Neural cell (in vitro differentiated cells): ENCODE results near the gene DDN. TPM values are rescaled to one million over a fixed set of nuclear protein-coding genes. Genes with fewer than 3 reads are reported as not detected.

Experiments
- H2AFZ ChIP-seq: fragments of 200-600, 300-800 bp; sonication (generic), shearing (Covaris generic); 2 replicates; pipeline ENCODE4 v1.6.0; 2014; ENCODE audit warnings: low read depth, mild to moderate bottlenecking, antibody characterized with exemption, low read length, moderate library complexity
- H3F3A ChIP-seq: fragments of 200-600 bp; shearing (Covaris generic); 2 replicates; pipeline ENCODE4 v1.6.1; 2016; ENCODE audit warnings: mild to moderate bottlenecking, moderate library complexity, mixed read lengths, antibody characterized with exemption, low read length; ENCODE audit not compliant: insufficient read depth, poor library complexity, severe bottlenecking
- H3K27ac ChIP-seq: fragments of 200-600, 300-800 bp; sonication (generic), shearing (Covaris generic); 2 replicates; pipeline ENCODE4 v1.5.1; 2014; ENCODE audit warnings: mild to moderate bottlenecking, low read length, moderate library complexity
- H3K27me3 ChIP-seq: fragments of 300-800, 200-600 bp; sonication (generic), shearing (Covaris generic); 2 replicates; pipeline ENCODE4 v1.6.0; 2014; ENCODE audit warnings: mild to moderate bottlenecking, low read depth, low read length, moderate library complexity; ENCODE audit not compliant: insufficient read depth
- H3K36me3 ChIP-seq: fragments of 300-800, 200-600 bp; sonication (generic), shearing (Covaris generic); 2 replicates; pipeline ENCODE4 v1.5.1; 2014; ENCODE audit warnings: mild to moderate bottlenecking, antibody characterized with exemption, low read length, moderate library complexity; ENCODE audit not compliant: insufficient read depth
- H3K4me2 ChIP-seq: fragments of 300-800, 200-600 bp; sonication (generic), shearing (Covaris generic); 2 replicates; pipeline ENCODE4 v1.6.0; 2014; ENCODE audit warnings: mild to moderate bottlenecking, low read length
- H3K4me3 ChIP-seq: fragments of 300-800, 200-600 bp; sonication (generic), shearing (Covaris generic); 2 replicates; pipeline ENCODE4 v1.5.1; 2014; ENCODE audit warnings: mild to moderate bottlenecking, low read length, moderate library complexity
- H3K79me2 ChIP-seq: fragments of 200-600 bp; shearing (Covaris generic); replicated peaks from 2 replicates; pipeline ENCODE4 v1.6.0; 2014; ENCODE audit warnings: mild to moderate bottlenecking, low read length, moderate library complexity; ENCODE audit not compliant: insufficient read depth
- H3K9ac ChIP-seq: fragments of 300-800, 200-600 bp; sonication (generic), shearing (Covaris generic); 2 replicates; pipeline ENCODE4 v1.6.1; 2016; ENCODE audit warnings: mild to moderate bottlenecking, low read length, mixed read lengths
- H3K9me2 ChIP-seq: fragments of 200-600 bp; shearing (Covaris generic); 2 replicates; pipeline ENCODE4 v1.6.1; 2016; ENCODE audit warnings: mild to moderate bottlenecking, low read length, mixed read lengths; ENCODE audit not compliant: insufficient read depth
- H3K9me3 ChIP-seq: fragments of 200-600, 300-800 bp; sonication (generic), shearing (Covaris generic); 2 replicates; pipeline ENCODE4 v1.6.1; 2016; ENCODE audit warnings: mild to moderate bottlenecking, mixed run types, low read length, moderate library complexity, mixed read lengths
- H4K20me1 ChIP-seq: fragments of 200-600 bp; shearing (Covaris generic); 2 replicates; pipeline ENCODE4 v1.6.1; 2016; ENCODE audit warnings: mild to moderate bottlenecking, mixed run types; ENCODE audit not compliant: insufficient read depth
- EP300 ChIP-seq: fragments of 450-650 bp; conservative IDR thresholded peaks from 2 replicates; pipeline ENCODE4 v1.6.1; 2014; ENCODE audit warnings: antibody characterized with exemption, mild to moderate bottlenecking, moderate library complexity; ENCODE audit not compliant: poor library complexity, severe bottlenecking
- EZH2 ChIP-seq: fragments of 200-600, 300-800 bp; shearing (Covaris generic), sonication (generic); IDR thresholded peaks from 2 replicates; pipeline ENCODE4 v1.6.1; 2014; ENCODE audit warnings: antibody characterized with exemption, low read length, borderline replicate concordance, mild to moderate bottlenecking; ENCODE audit not compliant: insufficient read depth, poor library complexity, severe bottlenecking
- MXI1 ChIP-seq: fragments of 450-650 bp; conservative IDR thresholded peaks from 2 replicates; pipeline ENCODE4 v1.6.1; 2014; ENCODE audit warnings: antibody characterized with exemption, mild to moderate bottlenecking; ENCODE audit not compliant: poor library complexity, severe bottlenecking
- POLR2AphosphoS5 ChIP-seq: IDR thresholded peaks from 2 replicates; pipeline ENCODE4 v1.6.1; 2012
- RAD21 ChIP-seq: fragments of 450-650 bp; conservative IDR thresholded peaks from 2 replicates; pipeline ENCODE4 v1.6.1; 2014; ENCODE audit warnings: antibody characterized with exemption, mild to moderate bottlenecking, moderate library complexity
- SMC3 ChIP-seq: fragments of 450-650 bp; conservative IDR thresholded peaks from 2 replicates; pipeline ENCODE4 v1.6.1; 2014; ENCODE audit warnings: antibody characterized with exemption, mild to moderate bottlenecking, moderate library complexity; ENCODE audit not compliant: poor library complexity
- TAF1 ChIP-seq: IDR thresholded peaks from 2 replicates; pipeline ENCODE4 v1.6.1; 2012; ENCODE audit warnings: low read depth
- polyA plus RNA-seq: library from polyadenylated mRNA; depleted of rRNA; stranded (reverse); fragments of >200 nt; gene quantifications from 2 replicates; pipeline ENCODE4 v1.2.3, GENCODE V29; 2014
- TF ChIP-seq, protein P1 (sequence below): IDR thresholded peaks from 2 replicates; pipeline ENCODE4 v1.6.1; 2012; ENCODE audit warnings: borderline replicate concordance
- TF ChIP-seq, protein P2 (sequence below): fragments of 450-650 bp; IDR thresholded peaks from 2 replicates; pipeline ENCODE4 v1.5.1; 2014; ENCODE audit warnings: antibody characterized with exemption, mild to moderate bottlenecking, moderate library complexity; ENCODE audit not compliant: poor library complexity, severe bottlenecking

Gene DDN
- polyA plus RNA-seq, 1 donor from 2014 or later = 0.51 TPM

DNA sequence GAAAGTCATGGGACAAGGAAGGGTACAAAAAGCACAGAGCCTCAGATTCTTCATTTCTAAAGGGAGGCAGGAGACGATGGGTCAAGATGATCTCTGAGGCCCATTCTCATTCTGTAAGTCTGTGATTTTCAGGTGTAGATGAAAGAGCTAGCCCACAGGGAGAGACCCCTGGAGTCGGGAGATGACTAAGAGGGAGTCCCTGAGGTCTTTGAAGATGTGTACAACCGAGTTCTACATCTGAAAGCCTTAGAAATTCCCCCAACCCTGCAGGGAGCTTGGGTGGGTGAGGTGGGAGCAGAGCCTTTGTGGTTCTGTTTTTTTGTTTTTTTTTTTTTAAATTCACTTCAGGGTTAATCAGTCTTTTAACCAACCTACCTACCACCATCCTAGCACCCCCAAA, 30.7 kb downstream of the DDN start:
- H3K9ac ChIP-seq = no peak overlapping the region
- no peak overlapping the region for H3K27ac ChIP-seq
- H3K4me3 ChIP-seq = no peak overlapping the region
- no peak overlapping the region for H2AFZ ChIP-seq
- no peaks in the 10 kb centered on the region for H3K9me3 ChIP-seq
- H4K20me1 ChIP-seq = no peaks in the 10 kb centered on the region
- TF ChIP-seq RAD21 (no peak), MXI1 (no peak), SMC3 (no peak), TAF1 (no peak), EP300 (no peak), POLR2AphosphoS5 (no peak), EZH2 (no peak)
- TF ChIP-seq, protein P1, sequence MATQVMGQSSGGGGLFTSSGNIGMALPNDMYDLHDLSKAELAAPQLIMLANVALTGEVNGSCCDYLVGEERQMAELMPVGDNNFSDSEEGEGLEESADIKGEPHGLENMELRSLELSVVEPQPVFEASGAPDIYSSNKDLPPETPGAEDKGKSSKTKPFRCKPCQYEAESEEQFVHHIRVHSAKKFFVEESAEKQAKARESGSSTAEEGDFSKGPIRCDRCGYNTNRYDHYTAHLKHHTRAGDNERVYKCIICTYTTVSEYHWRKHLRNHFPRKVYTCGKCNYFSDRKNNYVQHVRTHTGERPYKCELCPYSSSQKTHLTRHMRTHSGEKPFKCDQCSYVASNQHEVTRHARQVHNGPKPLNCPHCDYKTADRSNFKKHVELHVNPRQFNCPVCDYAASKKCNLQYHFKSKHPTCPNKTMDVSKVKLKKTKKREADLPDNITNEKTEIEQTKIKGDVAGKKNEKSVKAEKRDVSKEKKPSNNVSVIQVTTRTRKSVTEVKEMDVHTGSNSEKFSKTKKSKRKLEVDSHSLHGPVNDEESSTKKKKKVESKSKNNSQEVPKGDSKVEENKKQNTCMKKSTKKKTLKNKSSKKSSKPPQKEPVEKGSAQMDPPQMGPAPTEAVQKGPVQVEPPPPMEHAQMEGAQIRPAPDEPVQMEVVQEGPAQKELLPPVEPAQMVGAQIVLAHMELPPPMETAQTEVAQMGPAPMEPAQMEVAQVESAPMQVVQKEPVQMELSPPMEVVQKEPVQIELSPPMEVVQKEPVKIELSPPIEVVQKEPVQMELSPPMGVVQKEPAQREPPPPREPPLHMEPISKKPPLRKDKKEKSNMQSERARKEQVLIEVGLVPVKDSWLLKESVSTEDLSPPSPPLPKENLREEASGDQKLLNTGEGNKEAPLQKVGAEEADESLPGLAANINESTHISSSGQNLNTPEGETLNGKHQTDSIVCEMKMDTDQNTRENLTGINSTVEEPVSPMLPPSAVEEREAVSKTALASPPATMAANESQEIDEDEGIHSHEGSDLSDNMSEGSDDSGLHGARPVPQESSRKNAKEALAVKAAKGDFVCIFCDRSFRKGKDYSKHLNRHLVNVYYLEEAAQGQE = no peak
- TF ChIP-seq, protein P2, sequence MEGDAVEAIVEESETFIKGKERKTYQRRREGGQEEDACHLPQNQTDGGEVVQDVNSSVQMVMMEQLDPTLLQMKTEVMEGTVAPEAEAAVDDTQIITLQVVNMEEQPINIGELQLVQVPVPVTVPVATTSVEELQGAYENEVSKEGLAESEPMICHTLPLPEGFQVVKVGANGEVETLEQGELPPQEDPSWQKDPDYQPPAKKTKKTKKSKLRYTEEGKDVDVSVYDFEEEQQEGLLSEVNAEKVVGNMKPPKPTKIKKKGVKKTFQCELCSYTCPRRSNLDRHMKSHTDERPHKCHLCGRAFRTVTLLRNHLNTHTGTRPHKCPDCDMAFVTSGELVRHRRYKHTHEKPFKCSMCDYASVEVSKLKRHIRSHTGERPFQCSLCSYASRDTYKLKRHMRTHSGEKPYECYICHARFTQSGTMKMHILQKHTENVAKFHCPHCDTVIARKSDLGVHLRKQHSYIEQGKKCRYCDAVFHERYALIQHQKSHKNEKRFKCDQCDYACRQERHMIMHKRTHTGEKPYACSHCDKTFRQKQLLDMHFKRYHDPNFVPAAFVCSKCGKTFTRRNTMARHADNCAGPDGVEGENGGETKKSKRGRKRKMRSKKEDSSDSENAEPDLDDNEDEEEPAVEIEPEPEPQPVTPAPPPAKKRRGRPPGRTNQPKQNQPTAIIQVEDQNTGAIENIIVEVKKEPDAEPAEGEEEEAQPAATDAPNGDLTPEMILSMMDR = no peak
- H3F3A ChIP-seq = no peaks in the 10 kb centered on the region
- H3K36me3 ChIP-seq = no peaks in the 10 kb centered on the region
- H3K9me2 ChIP-seq = no peaks in the 10 kb centered on the region
- H3K27me3 ChIP-seq = peaks cover 90% of the 10 kb centered on the region
- no peak overlapping the region for H3K4me2 ChIP-seq
- H3K79me2 ChIP-seq = no peaks in the 10 kb centered on the region

DNA sequence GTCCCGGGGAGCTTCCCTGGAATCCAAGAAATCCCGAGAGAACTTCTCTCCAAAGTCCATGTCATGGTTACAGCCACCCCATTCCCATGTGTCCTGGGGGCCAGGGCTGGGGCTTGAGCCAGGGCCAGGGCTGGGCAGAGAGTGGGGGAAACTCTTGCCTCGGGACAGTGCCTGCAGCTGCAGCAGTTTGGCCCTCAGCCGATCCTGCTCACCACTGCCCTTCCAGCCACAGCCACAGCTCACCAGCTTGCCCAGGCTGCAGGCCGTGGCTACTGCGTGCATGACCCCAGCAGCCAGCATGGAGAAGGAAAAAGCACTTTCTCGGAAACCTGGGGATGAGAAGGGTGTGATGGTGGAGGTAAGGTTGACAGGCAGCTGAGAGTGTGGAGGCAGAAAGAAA, 31.2 kb downstream of the DDN start:
- H4K20me1 ChIP-seq = no peaks in the 10 kb centered on the region
- peaks cover 85% of the 10 kb centered on the region for H3K27me3 ChIP-seq
- H2AFZ ChIP-seq = no peak overlapping the region

More for the DNA sequence above, 31.2 kb downstream of the DDN start:
- Histone ChIP-seq H3K4me2 (no peak overlapping the region), H3K9me2 (no peaks in the 10 kb centered on the region), H3K9me3 (no peaks in the 10 kb centered on the region), H3K36me3 (no peaks in the 10 kb centered on the region), H3K27ac (no peak overlapping the region), H3K4me3 (no peak overlapping the region), H3K9ac (no peak overlapping the region), H3F3A (no peaks in the 10 kb centered on the region), H3K79me2 (no peaks in the 10 kb centered on the region)
- TF ChIP-seq, protein P1 = no peak
- TF ChIP-seq EZH2 (no peak), TAF1 (no peak), SMC3 (no peak), RAD21 (no peak), POLR2AphosphoS5 (no peak), EP300 (no peak), MXI1 (no peak)
- TF ChIP-seq, protein P2 = no peak
